Measurements from ENCODE around the gene AKAP6.

DNA sequence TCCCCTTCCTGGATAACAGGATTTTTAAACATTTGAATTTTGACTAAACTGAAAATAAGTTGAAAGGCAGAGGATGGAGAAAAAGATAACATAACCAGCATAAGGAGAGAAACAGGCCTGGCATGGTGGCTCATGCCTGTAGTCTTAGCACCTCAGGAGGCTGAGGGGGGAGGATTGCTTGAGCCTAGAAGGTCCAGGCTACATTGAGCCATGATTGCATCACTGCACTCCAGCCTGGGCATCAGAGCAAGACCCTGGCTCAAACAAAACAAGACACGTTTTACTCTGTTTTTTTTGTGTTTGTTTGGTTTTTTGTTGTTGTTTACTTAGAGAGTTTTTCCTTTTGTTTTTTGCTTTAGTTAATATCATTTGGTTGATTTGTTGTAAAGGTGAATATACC, 8.7 kb downstream of the AKAP6 start:
- TF ChIP-seq, protein P1, sequence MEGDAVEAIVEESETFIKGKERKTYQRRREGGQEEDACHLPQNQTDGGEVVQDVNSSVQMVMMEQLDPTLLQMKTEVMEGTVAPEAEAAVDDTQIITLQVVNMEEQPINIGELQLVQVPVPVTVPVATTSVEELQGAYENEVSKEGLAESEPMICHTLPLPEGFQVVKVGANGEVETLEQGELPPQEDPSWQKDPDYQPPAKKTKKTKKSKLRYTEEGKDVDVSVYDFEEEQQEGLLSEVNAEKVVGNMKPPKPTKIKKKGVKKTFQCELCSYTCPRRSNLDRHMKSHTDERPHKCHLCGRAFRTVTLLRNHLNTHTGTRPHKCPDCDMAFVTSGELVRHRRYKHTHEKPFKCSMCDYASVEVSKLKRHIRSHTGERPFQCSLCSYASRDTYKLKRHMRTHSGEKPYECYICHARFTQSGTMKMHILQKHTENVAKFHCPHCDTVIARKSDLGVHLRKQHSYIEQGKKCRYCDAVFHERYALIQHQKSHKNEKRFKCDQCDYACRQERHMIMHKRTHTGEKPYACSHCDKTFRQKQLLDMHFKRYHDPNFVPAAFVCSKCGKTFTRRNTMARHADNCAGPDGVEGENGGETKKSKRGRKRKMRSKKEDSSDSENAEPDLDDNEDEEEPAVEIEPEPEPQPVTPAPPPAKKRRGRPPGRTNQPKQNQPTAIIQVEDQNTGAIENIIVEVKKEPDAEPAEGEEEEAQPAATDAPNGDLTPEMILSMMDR (IDR thresholded peaks at IDR 0.05; ENCODE audit: low read depth, low read length, missing input control) = no peak
- TF ChIP-seq RXRA (IDR thresholded peaks at IDR 0.05) (no peak), TAF1 (conservative IDR thresholded peaks at IDR 0.05) (no peak), HNF4A (conservative IDR thresholded peaks at IDR 0.05) (no peak), GABPA (IDR thresholded peaks at IDR 0.05 in 1 of 2, conservative IDR thresholded peaks at IDR 0.05 in 1 of 2) (no peak), EGR1 (IDR thresholded peaks at IDR 0.05; ENCODE audit: low read depth in 2 of 2) (no peak), JUND (IDR thresholded peaks at IDR 0.05) (no peak), YY1 (IDR thresholded peaks at IDR 0.05) (no peak), FOXA1 (IDR thresholded peaks at IDR 0.05) (no peak), SP1 (IDR thresholded peaks at IDR 0.05) (no peak), RAD21 (IDR thresholded peaks at IDR 0.05) (no peak)
- TF ChIP-seq, protein P2, sequence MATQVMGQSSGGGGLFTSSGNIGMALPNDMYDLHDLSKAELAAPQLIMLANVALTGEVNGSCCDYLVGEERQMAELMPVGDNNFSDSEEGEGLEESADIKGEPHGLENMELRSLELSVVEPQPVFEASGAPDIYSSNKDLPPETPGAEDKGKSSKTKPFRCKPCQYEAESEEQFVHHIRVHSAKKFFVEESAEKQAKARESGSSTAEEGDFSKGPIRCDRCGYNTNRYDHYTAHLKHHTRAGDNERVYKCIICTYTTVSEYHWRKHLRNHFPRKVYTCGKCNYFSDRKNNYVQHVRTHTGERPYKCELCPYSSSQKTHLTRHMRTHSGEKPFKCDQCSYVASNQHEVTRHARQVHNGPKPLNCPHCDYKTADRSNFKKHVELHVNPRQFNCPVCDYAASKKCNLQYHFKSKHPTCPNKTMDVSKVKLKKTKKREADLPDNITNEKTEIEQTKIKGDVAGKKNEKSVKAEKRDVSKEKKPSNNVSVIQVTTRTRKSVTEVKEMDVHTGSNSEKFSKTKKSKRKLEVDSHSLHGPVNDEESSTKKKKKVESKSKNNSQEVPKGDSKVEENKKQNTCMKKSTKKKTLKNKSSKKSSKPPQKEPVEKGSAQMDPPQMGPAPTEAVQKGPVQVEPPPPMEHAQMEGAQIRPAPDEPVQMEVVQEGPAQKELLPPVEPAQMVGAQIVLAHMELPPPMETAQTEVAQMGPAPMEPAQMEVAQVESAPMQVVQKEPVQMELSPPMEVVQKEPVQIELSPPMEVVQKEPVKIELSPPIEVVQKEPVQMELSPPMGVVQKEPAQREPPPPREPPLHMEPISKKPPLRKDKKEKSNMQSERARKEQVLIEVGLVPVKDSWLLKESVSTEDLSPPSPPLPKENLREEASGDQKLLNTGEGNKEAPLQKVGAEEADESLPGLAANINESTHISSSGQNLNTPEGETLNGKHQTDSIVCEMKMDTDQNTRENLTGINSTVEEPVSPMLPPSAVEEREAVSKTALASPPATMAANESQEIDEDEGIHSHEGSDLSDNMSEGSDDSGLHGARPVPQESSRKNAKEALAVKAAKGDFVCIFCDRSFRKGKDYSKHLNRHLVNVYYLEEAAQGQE (IDR thresholded peaks at IDR 0.05) = no peak
- TF ChIP-seq, protein P3, sequence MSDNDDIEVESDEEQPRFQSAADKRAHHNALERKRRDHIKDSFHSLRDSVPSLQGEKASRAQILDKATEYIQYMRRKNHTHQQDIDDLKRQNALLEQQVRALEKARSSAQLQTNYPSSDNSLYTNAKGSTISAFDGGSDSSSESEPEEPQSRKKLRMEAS (IDR thresholded peaks at IDR 0.05) = no peak
